ENCODE results near the gene PTPN13.

PTPN13 gene

DNA sequence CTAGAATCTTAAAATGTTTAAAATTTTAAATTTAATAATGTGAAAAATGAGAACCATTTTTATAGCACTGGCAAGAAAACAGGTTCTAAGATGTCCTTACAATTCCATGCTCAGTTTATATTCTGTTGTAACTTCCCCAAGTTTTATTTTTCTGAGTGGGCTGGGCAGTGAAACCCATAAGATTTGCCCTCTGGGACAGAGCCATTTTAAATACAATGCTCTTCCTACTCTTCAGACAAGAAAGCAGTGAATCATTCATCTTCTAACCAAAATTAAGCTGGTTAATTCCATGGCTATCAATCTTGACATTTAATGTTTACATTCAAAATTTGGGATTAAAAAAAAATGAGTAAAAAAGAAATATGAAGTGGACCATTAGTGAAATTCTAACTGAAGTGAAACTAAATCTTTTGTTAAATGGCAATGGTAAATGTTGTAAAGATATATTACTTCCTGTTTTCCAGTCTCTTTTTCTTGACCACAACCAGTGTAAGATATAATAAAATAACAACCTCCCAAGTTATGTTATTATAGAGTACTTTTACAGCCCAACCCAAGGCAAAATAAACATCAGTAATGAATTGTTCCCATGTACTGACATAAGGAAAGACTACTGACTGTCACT, 37.2 kb upstream of the PTPN13 start (continued):
- TF ChIP-seq, protein P1, sequence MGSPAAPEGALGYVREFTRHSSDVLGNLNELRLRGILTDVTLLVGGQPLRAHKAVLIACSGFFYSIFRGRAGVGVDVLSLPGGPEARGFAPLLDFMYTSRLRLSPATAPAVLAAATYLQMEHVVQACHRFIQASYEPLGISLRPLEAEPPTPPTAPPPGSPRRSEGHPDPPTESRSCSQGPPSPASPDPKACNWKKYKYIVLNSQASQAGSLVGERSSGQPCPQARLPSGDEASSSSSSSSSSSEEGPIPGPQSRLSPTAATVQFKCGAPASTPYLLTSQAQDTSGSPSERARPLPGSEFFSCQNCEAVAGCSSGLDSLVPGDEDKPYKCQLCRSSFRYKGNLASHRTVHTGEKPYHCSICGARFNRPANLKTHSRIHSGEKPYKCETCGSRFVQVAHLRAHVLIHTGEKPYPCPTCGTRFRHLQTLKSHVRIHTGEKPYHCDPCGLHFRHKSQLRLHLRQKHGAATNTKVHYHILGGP (tag by site-specific recombination; IDR thresholded peaks at IDR 0.05) = peak; percentile 89
- TF ChIP-seq, protein P2, sequence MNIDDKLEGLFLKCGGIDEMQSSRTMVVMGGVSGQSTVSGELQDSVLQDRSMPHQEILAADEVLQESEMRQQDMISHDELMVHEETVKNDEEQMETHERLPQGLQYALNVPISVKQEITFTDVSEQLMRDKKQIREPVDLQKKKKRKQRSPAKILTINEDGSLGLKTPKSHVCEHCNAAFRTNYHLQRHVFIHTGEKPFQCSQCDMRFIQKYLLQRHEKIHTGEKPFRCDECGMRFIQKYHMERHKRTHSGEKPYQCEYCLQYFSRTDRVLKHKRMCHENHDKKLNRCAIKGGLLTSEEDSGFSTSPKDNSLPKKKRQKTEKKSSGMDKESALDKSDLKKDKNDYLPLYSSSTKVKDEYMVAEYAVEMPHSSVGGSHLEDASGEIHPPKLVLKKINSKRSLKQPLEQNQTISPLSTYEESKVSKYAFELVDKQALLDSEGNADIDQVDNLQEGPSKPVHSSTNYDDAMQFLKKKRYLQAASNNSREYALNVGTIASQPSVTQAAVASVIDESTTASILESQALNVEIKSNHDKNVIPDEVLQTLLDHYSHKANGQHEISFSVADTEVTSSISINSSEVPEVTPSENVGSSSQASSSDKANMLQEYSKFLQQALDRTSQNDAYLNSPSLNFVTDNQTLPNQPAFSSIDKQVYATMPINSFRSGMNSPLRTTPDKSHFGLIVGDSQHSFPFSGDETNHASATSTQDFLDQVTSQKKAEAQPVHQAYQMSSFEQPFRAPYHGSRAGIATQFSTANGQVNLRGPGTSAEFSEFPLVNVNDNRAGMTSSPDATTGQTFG (tag by site-specific recombination; IDR thresholded peaks at IDR 0.05; ENCODE audit: borderline replicate concordance) = 0 out of 2 replicates have a peak, but pooled peaks have one; percentile 48
- TF ChIP-seq TCF7L2 (IDR thresholded peaks at IDR 0.05; ENCODE audit: borderline replicate concordance, low read depth, low read length) = peak; percentile 86
- 0 out of 2 replicates have a peak, but pooled peaks have one; percentile 20 for TF ChIP-seq ZNF610 (tag by site-specific recombination; IDR thresholded peaks at IDR 0.05; ENCODE audit: borderline replicate concordance)
- no peak for TF ChIP-seq ZNF404 (tag by site-specific recombination; IDR thresholded peaks at IDR 0.05)
- TF ChIP-seq KLF7 (tag by site-specific recombination; IDR thresholded peaks at IDR 0.05; ENCODE audit: borderline replicate concordance) = 0 out of 2 replicates have a peak, but pooled peaks have one; percentile 20
- TF ChIP-seq OVOL3 (tag by site-specific recombination; IDR thresholded peaks at IDR 0.05) = peak; percentile 86
- no peak for TF ChIP-seq ZNF223 (tag by site-specific recombination; IDR thresholded peaks at IDR 0.05)
- no peak for TF ChIP-seq ZNF202 (tag by site-specific recombination; IDR thresholded peaks at IDR 0.05; ENCODE audit: borderline replicate concordance)
- TF ChIP-seq ZNF10 (tag by site-specific recombination; IDR thresholded peaks at IDR 0.05) = no peak
- TF ChIP-seq ZNF629 (tag by site-specific recombination; IDR thresholded peaks at IDR 0.05) = peak; percentile 65
- 0 out of 2 replicates have a peak, but pooled peaks have one; percentile 65 for TF ChIP-seq ZNF24 (tag by site-specific recombination; IDR thresholded peaks at IDR 0.05)
- no peak for TF ChIP-seq ZNF48 (tag by site-specific recombination; IDR thresholded peaks at IDR 0.05)
- TF ChIP-seq ZFP37 (tag by site-specific recombination; IDR thresholded peaks at IDR 0.05) = no peak
- TF ChIP-seq, protein P3, sequence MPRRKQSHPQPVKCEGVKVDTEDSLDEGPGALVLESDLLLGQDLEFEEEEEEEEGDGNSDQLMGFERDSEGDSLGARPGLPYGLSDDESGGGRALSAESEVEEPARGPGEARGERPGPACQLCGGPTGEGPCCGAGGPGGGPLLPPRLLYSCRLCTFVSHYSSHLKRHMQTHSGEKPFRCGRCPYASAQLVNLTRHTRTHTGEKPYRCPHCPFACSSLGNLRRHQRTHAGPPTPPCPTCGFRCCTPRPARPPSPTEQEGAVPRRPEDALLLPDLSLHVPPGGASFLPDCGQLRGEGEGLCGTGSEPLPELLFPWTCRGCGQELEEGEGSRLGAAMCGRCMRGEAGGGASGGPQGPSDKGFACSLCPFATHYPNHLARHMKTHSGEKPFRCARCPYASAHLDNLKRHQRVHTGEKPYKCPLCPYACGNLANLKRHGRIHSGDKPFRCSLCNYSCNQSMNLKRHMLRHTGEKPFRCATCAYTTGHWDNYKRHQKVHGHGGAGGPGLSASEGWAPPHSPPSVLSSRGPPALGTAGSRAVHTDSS (tag by site-specific recombination; IDR thresholded peaks at IDR 0.05) = 0 out of 2 replicates have a peak, but pooled peaks have one; percentile 8
- TF ChIP-seq, protein P4, sequence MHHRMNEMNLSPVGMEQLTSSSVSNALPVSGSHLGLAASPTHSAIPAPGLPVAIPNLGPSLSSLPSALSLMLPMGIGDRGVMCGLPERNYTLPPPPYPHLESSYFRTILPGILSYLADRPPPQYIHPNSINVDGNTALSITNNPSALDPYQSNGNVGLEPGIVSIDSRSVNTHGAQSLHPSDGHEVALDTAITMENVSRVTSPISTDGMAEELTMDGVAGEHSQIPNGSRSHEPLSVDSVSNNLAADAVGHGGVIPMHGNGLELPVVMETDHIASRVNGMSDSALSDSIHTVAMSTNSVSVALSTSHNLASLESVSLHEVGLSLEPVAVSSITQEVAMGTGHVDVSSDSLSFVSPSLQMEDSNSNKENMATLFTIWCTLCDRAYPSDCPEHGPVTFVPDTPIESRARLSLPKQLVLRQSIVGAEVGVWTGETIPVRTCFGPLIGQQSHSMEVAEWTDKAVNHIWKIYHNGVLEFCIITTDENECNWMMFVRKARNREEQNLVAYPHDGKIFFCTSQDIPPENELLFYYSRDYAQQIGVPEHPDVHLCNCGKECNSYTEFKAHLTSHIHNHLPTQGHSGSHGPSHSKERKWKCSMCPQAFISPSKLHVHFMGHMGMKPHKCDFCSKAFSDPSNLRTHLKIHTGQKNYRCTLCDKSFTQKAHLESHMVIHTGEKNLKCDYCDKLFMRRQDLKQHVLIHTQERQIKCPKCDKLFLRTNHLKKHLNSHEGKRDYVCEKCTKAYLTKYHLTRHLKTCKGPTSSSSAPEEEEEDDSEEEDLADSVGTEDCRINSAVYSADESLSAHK (tag by site-specific recombination; IDR thresholded peaks at IDR 0.05) = peak; percentile 65; the same call in 1 of the 2 replicates
- 0 out of 2 replicates have a peak, but pooled peaks have one; percentile 18 for TF ChIP-seq ZNF335 (tag by site-specific recombination; conservative IDR thresholded peaks at IDR 0.05)
- TF ChIP-seq KLF16 (tag by site-specific recombination; IDR thresholded peaks at IDR 0.05) = peak; percentile 43; the same call in 1 of the 2 replicates
- peak; percentile 98 for TF ChIP-seq WT1 (tag by site-specific recombination; IDR thresholded peaks at IDR 0.05)
- TF ChIP-seq SP7 (tag by site-specific recombination; IDR thresholded peaks at IDR 0.05) = peak; percentile 93
- TF ChIP-seq ZNF169 (tag by site-specific recombination; IDR thresholded peaks at IDR 0.05) = no peak
- TF ChIP-seq, protein P5, sequence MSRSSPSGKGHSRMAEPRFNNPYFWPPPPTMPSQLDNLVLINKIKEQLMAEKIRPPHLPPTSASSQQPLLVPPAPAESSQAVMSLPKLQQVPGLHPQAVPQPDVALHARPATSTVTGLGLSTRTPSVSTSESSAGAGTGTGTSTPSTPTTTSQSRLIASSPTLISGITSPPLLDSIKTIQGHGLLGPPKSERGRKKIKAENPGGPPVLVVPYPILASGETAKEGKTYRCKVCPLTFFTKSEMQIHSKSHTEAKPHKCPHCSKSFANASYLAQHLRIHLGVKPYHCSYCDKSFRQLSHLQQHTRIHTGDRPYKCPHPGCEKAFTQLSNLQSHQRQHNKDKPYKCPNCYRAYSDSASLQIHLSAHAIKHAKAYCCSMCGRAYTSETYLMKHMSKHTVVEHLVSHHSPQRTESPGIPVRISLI (tag by site-specific recombination; IDR thresholded peaks at IDR 0.05) = peak; percentile 95
- peak; percentile 43; the same call in 1 of the 2 replicates for TF ChIP-seq KLF8 (tag by site-specific recombination; IDR thresholded peaks at IDR 0.05)
- TF ChIP-seq ZBTB17 (tag by site-specific recombination; IDR thresholded peaks at IDR 0.05) = peak; percentile 80
- TF ChIP-seq, protein P6, sequence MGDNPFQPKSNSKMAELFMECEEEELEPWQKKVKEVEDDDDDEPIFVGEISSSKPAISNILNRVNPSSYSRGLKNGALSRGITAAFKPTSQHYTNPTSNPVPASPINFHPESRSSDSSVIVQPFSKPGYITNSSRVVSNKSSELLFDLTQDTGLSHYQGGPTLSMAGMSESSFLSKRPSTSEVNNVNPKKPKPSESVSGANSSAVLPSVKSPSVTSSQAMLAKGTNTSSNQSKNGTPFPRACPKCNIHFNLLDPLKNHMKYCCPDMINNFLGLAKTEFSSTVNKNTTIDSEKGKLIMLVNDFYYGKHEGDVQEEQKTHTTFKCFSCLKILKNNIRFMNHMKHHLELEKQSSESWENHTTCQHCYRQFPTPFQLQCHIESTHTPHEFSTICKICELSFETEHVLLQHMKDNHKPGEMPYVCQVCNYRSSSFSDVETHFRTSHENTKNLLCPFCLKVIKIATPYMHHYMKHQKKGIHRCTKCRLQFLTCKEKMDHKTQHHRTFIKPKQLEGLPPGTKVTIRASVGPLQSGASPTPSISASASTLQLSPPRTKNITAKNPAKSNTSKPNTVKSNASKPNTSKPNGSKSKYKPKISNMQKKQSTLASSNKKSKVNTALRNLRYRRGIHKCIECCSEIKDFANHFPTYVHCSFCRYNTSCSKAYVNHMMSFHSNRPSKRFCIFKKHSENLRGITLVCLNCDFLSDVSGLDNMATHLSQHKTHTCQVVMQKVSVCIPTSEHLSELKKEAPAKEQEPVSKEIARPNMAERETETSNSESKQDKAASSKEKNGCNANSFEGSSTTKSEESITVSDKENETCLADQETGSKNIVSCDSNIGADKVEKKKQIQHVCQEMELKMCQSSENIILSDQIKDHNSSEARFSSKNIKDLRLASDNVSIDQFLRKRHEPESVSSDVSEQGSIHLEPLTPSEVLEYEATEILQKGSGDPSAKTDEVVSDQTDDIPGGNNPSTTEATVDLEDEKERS (tag by site-specific recombination; IDR thresholded peaks at IDR 0.05) = no peak
- TF ChIP-seq, protein P7, sequence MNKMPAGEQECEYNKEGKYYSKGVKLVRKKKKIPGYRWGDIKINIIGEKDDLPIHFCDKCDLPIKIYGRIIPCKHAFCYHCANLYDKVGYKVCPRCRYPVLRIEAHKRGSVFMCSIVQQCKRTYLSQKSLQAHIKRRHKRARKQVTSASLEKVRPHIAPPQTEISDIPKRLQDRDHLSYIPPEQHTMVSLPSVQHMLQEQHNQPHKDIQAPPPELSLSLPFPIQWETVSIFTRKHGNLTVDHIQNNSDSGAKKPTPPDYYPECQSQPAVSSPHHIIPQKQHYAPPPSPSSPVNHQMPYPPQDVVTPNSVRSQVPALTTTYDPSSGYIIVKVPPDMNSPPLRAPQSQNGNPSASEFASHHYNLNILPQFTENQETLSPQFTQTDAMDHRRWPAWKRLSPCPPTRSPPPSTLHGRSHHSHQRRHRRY (tag by site-specific recombination; IDR thresholded peaks at IDR 0.05) = no peak
